Fibroblast of skin of left biceps (primary cell): ENCODE measurements around the gene TIAL1.
"Not testable (repeated sequence)": the region's sequence is repeated elsewhere in the genome, so short reads cannot be mapped to it uniquely, and the experiment has no call there.

Source experiments
- DNase-seq, 2 experiments: peaks; one replicate each; pipeline ENCODE4 v3.0.0-alpha.2; 2013; ENCODE audit warnings: low read depth in 2 of 2

The TIAL1 gene

DNA sequence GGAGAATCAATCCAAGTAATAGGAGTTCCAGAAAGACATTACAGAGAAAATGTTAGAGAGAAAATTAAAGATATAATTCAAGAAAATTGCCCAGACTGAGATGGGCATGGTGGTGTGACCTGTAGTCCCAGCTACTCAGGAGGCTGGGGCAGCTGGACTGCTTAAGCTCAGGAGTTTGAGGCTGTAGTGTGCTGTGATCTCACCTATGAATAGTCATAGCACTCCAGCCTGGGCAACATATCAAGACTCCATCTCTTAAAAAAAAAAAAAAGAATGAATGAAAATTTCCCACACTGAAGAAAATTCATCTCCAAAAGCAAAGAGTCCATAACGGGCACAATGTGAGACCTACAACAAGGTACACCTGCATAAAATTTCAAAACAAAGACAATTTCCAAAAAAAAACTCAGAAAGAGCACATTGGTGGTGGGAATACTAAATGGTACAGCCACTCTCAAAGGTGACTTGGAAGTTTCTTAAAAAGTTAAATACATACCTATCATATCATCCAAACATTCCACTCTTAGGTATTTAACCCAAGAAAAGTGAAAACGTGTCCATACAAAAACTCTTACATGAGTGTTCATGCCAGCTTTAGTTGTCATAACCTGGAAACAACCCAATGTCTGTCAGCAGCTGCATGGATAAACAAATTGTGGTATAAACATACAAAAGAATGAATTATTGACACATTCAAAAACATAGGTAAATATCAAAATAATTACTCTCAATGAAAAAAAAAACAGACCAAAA is 47.3 kb downstream of the TIAL1 start:
- no peak for DNase-seq

DNA sequence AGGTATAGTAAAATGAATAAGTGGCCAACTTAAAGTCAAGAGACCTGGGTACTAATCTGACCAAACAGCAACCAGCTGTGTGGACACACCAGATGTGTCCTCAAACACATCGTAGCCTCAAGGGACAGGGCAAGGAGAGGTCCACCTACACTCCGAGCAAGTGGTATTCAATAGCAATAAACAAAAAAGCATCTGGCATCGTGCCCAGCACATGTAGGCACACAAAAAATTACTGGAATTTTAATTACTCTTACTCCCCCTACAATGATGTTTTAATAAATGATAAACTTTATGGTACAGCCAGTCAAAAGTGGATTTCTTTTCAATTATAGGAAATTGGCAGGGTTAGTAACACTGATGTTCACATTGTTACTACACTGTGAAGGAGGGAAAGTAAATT is 50.8 kb downstream of the TIAL1 start:
- no peak for DNase-seq

DNA sequence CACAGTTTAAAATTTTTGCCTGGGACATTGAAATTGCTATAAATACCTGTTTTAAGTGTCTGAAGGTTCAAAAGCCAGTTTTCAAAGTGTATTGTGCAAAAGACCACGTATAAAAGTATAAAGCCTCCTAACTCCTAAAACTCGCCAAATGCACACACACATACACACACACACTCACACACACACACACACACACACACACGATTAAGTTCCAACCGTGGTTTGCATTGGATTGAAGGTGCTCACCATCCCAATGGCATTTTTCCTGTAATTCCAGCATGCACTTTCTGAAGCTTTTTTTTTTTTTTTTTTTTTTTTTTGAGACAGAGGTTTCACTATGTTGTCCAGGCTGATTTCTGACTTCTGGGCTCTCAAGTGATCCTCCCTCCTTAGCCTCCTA is 51.5 kb downstream of the TIAL1 start:
- DNase-seq, result no peak

DNA sequence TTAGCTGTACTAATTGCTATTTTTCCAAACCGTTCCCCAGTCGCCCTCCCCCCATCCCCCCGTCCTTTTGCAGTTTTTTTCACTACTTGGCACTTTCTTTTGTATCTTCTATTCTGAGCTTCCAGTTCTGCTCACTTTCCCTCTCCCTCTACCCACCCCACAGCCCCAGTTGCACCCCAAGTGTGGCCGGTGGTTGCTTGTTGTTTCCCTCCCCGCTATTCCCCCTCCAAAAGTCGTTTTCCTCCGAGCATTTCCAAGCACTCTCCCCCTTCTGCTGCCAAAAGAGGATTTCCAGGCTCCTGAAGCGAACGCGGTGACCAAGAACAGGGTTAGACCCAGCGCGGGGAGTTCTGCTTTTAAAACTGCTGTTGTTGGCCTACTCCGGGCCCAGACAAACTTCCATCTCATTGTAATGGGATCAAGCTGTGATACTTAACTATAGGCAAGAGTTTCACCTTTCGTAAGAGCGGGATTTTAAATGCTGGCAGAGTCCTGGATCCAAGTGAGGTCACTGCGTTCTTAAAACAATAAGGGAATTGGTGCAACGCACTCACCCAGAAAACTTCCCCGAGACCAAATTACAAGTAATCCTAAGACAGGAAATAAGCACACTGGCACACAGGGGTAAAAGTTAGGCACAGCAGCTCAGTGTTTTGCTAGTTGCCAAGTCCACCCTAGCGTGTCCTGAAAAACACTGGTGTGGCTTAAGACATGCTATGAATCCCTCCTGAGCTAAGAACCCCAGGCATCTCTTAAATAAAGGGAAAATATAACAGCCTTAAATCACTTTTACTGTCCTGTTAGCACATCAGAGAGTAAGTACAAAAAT is 52.7 kb downstream of the TIAL1 start:
- DNase-seq, result no peak

DNA sequence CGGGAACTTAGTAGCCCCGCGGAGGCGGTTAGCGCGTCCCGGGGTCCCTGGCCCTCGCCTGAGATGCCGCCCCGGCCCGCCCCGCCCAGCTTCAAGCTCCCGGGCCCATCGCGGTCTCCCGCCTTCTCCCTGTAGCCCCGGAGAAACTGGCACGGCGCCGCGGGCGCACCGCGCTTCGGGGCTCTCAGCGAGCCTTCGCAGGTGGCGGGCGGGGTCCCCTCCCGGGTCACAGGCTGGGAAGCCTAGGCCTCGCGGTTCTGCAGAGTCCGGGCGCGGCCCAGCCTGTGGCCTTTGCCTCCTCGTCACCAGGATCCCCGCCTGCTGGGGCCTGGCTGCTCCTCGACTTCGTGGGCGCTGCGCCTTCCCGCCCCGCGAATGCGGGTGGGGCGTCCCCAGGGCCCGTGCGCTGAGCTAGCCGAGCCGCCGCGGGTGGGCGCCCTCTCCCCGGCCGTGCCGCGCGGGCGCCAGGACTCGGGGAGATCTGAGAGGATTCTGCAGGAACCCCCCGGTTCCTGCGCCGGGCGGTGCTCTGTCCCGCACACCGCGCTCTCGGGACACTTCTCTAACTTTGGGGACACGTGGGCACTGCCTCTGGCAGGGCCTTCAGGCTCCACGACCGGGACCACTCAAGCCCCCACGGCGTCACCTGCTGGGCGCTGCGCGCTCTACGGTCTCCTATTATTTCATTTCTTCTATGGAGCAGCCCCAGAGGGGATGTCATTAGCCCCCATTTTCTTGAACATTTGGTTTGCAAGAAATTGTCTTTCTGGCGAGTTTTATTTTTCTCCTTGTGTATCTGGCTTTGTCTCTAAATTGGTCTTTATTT is 53.6 kb downstream of the TIAL1 start:
- no peak for DNase-seq

DNA sequence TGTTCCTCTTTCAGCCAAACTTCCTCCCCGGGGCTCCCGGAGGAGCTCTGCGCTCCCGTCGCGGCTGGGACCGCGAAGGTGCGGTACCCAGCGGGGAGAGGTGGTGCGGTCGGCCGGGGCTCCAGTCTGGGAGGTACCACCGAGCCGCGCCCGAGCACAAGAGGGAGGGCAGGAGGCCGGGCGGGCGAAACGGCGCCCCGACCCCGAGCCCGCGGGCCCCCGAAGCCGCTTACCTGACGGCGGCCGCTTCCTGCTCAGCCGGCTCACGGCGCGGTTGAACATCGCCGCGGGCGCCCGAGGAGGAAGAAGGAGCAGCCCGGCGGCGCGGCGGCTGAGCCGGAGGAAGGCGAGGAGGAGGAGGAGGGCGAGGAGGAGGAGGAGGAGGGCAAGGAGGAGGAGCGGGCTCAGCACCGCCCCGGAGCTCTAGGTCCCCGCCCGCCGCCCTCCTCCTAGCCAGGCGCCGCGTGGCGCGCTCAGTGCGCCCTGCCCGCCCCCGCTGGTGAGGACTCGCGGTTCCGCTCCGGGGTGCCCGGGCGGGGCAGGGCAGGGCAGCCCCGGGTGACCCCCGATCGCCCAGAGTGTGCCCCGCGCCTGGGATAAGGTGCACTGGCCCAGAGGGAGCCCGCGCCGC is 54.3 kb downstream of the TIAL1 start, which contains the start of gene RGS10:
RGS10 (minus strand) TSS at position 363 of the 631 bp plus-strand sequence; CDS start at position 282, 81 bp downstream.
- DNase-seq, result peak; percentile 50 to 57

DNA sequence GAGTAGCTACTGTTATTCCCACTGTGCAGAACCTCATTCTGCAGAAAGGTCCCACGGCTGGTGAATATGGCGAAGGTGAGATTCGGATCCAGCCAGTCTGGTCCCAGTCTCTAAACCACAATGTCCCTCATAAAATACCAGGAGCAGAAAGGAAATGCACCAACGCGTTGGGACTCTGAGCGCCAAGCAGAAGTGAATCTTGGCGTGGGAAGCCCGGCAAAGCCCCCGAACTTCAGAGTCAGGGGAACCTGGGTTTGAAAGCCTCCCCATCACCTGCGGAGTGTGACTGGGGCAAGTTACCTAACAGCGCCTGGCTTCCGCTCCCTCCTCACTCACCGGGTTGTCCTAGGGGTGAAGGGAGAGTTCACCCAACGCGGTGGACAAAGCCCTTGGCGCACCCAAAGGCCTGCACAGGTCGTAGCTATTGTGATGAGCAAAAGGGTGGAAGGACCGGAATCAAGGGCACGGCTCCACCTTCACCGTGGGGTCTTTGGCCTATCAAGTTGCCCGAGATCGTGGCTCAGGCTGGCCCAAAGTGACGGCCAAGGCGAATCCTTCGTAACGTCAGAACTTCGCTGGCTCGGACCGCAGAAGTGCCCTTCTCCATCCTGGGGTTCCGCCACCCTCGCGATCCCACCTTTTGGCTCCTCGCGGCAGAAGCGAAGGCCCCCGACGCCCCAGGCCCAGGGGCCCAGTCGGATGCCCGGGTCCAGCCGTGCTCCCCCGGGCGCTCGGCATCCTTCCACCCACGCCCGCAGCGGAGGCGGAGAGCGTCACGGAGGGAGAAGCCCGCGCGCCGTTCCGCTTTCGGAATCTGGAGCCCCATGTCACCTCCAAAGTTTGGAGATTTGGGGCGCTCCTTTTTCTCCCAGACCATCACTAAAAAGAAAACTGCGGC is 55.1 kb downstream of the TIAL1 start:
- DNase-seq, result no peak

DNA sequence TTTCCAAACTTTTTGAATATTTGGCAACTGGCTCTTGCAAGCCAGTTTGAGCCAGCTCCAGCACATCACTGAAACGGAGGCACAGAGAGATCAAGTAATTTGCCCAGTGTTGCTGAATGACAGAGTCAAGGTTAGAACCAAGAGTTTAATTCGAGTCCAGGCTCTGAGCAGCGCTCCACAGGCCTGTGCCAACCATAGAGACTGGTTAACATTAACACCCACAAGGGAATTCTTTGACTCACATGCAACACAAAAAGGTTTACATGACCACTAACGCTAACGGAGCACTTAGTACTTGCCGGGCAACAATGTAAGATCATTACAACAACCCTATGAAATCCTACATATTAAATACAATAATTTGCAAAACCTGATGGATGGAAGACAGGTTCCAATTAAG is 55.7 kb downstream of the TIAL1 start:
- no peak for DNase-seq

DNA sequence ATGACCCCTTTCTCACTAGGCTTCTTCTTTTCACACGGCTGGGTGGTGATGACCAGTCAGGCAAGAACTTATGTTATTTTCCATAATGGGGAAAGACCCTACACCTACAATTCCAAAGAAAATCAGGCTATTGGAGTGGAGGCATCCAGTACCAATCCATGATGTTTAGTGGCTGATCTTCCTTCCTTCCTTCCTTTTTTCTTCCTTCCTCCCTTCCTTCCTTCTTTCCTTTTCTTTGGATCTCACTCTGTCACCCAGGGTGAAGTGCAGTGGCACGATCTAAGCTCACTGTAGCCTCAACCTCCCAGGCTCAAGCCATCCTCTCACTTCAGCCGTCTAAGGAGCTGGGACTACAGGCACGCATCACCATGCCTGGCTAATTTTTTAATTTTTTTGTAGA is 56.7 kb downstream of the TIAL1 start:
- no peak for DNase-seq

DNA sequence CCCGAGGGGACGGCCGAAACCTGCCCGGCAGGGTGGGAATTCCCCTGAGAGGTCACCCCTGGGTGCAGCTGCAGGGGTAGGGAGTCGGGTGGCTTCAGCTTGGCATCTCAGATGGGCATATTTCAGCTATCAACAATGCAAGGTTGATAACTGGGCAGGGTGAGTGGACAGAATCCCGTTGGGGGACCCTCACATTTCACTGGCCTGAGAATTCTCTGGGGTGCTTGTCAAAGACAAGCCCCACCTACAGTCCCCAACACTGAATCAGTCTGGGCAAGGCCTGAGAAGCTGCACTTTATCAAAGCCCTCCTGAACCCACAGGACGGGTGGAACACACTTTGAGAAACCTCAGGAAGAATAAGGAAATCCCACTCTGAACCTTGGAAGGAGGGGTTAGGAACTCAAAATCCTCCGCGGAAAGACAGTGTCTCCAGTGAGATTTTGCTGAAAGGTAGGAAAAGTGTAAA is 57.4 kb downstream of the TIAL1 start:
- DNase-seq, result no peak

DNA sequence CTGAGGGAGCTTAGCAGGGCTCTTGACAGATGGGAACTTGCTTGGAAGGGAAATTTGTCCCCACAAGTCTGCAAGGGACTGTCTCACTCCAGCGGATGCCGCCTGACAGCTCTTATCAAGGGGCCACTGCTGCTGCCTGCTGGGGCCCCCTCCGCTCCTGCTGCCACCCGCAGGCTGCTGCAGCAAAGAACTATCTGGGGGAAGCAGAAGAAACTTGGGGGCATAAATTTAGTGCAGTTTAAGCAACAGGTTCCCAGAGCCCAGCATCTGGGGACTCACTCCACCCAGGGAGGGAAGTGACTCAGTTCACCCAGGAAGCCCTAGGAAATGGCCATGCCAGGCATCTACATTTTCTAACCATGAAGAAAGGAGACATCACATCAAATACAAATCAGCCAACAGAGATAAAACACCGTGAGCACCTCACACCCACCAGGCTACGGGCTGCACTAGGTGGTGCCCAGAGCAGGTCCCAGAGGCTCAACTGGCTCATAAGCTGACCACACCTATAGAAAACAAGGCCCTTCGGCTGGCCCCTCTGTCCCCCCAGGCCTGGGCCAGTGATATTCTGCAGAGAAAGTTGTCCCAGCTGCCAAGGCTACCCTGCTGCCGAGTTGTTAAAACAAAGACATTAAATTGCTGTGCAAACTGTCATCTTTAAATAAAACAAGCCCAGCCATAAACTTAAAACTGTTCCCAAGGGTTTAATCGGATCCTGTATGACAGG is 58.0 kb downstream of the TIAL1 start:
- no peak for DNase-seq

DNA sequence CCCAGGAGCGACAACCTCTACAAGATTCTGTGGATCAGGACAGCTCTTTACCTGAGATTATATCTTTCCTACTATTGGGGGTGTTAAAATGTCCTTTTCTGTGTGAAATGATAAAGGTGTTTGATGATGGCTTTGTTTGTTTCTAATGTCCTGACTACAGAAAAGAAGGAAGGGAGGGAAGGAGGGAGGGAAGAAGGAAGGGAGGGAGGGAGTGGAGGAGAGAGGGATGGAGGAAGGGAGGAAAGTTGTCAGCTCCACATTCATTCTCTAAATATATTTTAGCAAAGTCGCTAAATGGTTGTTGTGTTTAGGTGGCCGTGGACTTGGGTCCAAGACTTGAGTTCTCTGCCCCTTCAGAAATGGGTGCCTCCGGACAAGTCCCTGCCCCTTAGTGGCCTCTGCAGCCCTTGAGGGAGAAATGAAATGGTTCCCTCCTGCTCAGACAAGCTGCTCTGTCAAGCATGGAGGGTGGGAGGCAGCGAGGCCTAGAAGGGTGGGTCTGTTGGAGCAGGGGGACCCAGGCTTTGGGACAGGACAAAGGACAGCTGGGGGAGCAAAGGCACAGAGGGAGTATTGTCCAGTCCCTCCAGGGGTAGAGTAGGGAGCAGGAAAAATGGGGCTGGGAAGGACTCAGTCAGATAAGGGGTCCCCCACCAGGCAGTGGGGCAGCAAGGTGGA is 58.7 kb downstream of the TIAL1 start:
- no peak for DNase-seq

DNA sequence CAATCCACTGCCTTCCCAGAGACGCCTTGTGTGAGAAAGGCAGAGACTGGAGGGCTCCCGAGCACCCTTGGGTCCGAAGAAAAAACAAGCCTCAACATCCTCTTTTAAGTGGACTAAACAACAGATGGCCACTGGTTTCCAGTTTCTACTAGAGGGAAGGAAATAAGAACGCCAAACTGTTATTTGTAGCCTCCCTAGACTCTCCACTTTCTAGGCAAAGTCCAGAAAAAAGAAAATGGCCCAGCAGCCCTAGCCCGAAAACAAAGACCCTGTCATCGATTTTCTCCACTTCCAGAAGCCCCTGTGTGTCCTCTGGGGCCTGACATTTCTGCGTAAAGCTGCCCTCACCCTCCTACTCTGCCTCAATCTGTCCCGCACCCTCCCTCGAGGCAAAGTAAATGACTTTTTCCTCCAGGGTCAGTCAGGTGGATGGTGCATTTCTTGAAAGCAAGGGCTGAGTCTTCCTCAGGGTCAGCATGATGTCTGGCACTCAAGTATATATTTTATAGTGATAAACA is 60.2 kb downstream of the TIAL1 start:
- DNase-seq, result no peak

DNA sequence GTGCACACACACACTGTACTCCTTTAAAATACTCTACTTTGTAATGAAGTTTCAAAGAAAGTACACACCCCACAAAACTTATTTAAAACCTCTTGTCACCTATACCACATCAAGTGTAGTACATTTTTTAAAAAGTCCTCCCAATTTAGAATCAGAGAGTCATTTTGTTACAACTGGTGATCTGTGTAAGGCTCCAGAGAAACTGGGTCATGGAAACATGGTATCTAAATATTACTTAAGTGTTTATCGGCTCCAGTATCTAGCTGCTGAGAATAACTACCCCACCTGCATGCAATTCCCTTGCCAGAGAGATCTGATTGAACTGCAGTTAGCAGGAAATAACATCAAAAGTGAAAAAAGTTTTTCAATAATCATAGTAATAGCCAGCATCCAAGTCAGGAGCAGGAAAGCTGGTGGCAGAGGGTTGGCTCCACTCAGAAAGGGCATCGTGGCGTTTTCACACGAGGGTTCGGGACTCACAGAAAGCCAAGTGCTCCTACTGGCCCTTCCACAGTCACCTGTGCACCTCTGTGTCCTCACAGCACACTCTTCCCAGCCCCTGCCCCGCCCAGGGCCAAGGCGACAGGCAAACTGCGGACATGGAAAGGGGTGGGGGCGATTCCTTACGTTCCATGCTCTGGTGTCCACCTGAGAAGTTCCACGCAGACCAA is 60.8 kb downstream of the TIAL1 start:
- no peak for DNase-seq

DNA sequence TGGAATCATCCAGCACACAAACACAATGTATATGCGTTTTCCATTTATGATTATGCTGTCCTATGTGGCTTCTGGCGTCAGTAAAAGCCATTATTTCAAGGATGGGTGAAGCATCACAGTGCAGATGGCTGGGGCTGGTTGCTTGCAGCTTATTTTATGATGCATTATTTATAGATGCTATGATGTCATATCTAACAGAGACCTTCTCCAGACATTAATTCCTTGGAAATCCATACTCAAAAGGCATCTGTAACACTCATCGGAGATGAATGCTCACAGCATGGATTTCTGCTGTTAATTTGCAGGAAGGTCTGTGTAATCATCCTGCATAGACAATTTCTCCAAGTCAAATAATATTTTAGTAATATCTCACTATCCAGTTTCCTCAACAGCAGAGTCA is 61.5 kb downstream of the TIAL1 start:
- DNase-seq, result peak; percentile 48 to 53

DNA sequence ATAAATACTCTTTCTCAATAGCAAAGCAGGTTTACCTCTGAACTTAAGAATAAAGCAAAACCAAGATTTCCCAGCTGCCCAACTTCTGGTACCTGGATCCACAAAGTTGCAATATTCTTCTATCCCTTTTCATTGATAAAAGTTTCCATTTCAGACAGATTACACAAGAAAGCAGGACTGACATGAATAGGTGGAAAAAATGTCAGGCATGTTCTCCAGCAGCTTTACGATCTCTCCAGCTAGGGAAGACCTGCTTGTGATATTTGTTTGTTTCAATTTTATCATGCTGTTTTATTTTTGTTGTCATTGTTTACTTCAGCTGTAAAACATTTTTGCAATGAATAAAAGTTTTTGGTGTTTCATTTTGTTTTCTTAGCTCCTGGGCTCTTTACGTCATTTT is 63.3 kb downstream of the TIAL1 start:
- DNase-seq, result no peak

DNA sequence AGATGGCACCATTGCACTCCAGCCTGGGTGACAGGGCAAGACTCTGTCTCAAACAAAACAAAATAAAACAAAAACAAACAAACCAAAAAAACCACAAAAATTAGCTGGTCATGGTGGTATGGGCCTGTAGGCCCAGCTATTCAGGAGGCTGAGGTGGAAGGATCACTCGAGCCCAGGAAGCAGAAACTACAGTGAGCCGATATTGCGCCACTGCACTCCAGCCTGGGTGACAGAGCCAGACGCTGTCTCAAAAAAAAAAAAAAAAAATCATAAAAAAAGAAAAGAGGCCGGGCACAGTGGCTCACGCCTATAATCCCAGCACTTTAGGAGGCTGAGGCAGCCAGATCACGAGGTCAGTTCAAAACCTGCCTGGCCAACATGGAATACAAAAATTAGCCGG is 64.0 kb downstream of the TIAL1 start:
- DNase-seq, result not testable (repeated sequence)

DNA sequence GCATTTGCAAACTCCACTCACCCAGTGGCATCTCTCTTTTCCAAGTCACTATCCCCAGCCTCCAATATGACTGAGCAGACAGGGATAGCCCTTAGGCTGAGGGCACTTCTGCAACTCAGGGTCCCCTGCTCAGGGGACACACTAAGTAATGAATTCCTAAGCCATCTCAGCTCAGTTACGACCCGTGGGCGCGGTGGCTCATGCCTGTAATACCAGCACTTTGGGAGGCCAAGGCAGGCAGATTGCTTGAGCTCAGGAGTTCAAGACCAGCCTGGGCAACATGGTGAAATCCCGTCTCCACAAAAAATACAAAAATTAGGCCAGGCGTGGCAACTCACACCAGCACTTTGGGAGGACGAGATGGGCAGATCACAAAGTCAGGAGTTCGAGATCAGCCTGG is 64.5 kb downstream of the TIAL1 start:
- DNase-seq, result not testable (repeated sequence)

DNA sequence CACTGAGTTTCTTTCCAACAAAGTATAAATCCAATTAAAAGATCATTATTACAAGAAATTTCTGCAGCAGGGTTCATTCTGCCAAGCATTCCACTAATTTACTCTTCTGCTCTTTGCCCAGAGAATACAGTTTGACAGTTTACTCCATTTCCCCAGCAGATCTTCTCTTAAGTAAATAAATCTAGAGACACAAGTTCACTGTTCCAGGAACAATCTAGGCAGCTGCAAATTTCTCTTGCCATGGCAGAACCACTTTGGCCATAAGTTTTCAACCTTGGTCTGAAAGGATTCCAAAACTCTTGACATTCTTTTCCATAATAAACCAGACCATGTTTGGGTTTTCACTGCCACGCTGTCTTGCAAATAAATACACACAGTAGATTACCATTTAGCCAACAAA is 65.7 kb downstream of the TIAL1 start:
- DNase-seq, result no peak
